Stimulated activated CD8-positive, alpha-beta memory T cell treated with anti-CD3 and anti-CD28 coated beads, Interleukin-7, amount 100 ng/mL, for 48 hours (primary cell): Measurements from ENCODE around the gene PTGIR.
A peak's percentile ranks its signal among the peaks of the same experiment; 100 is the strongest.

Experiments used
- DNase-seq, 2 donors: peaks; one replicate each; pipeline ENCODE4 v3.0.0-alpha.2; 2020; ENCODE audit warnings: low read depth in 1 of 2; ENCODE audit errors: extremely low read depth in 1 of 2

The PTGIR gene

GRCh38 chr19:46624958-46625661 is at the start of gene PTGIR:
TSS of gene PTGIR (minus strand) at chr19:46625089. CDS start at chr19:46624225, 864 bp downstream.
- DNase-seq = no peak

GRCh38 chr19:46670813-46671212 is 45.9 kb upstream of the PTGIR start:
- no peak for DNase-seq

- DNase-seq = no peak
Observed at GRCh38 chr19:46668662-46669061, 43.8 kb upstream of the PTGIR start.

- DNase-seq = no peak
Observed at GRCh38 chr19:46665072-46665471, 40.2 kb upstream of the PTGIR start.

- DNase-seq = peak; percentile 46 to 61
Observed at GRCh38 chr19:46661735-46662592, 37.1 kb upstream of the PTGIR start.

- DNase-seq = peak; percentile 100
Observed at GRCh38 chr19:46661020-46661731, 36.3 kb upstream of the PTGIR start, which contains the start of gene DACT3. TSS of gene DACT3 (minus strand) at chr19:46661182. CDS start at chr19:46661064, 118 bp downstream.

GRCh38 chr19:46660551-46661019 is 35.7 kb upstream of the PTGIR start:
- DNase-seq = no peak

GRCh38 chr19:46660008-46660517 is 35.2 kb upstream of the PTGIR start:
- no peak for DNase-seq

- no peak for DNase-seq
Observed at GRCh38 chr19:46659151-46660007, 34.5 kb upstream of the PTGIR start.

GRCh38 chr19:46656541-46656940 is 31.7 kb upstream of the PTGIR start:
- no peak for DNase-seq

GRCh38 chr19:46654621-46655152 is 29.8 kb upstream of the PTGIR start:
- DNase-seq = no peak

GRCh38 chr19:46650445-46650844 is 25.6 kb upstream of the PTGIR start:
- DNase-seq = no peak

GRCh38 chr19:46648961-46649960 is 24.4 kb upstream of the PTGIR start:
- DNase-seq = no peak

- no peak for DNase-seq
Observed at GRCh38 chr19:46648060-46648960, 23.4 kb upstream of the PTGIR start.

- DNase-seq = no peak
Observed at GRCh38 chr19:46646402-46646801, 21.5 kb upstream of the PTGIR start.

GRCh38 chr19:46644720-46645119 is 19.8 kb upstream of the PTGIR start:
- no peak for DNase-seq

GRCh38 chr19:46640656-46641055 is 15.8 kb upstream of the PTGIR start:
- no peak for DNase-seq
